A172 (cell line): Measurements from ENCODE around the gene PLEKHA8. TPM values are rescaled to one million over a fixed set of nuclear protein-coding genes. Genes with fewer than 3 reads are reported as not detected.
"Not testable (repeated sequence)": the region's sequence is repeated elsewhere in the genome, so short reads cannot be mapped to it uniquely, and the experiment has no call there.

Source experiments
- DNase-seq: peaks from one replicate; pipeline ENCODE4 v3.0.0-alpha.2; 2015; ENCODE audit warnings: low spot score
- total RNA-seq: library from RNA; depleted of rRNA; stranded (reverse); fragments of >200 nt; shearing (Covaris generic); gene quantifications from 2 replicates; pipeline ENCODE4 v1.2.3, GENCODE V29; 2014

Gene PLEKHA8
- total RNA-seq, 1 experiment from 2014 or later = 29.5 TPM

GRCh38 chr7:30062587-30062986 is 34.4 kb downstream of the PLEKHA8 start:
- DNase-seq = peak; percentile 36

GRCh38 chr7:30065746-30066145 is 37.5 kb downstream of the PLEKHA8 start:
- no peak for DNase-seq

- no peak for DNase-seq
These were observed 38.5 kb downstream of the PLEKHA8 start for GRCh38 chr7:30066687-30067086.

GRCh38 chr7:30068117-30068516 is 39.9 kb downstream of the PLEKHA8 start:
- peak; percentile 42 for DNase-seq

GRCh38 chr7:30069096-30069867 is 41.1 kb downstream of the PLEKHA8 start:
- DNase-seq = no peak

- no peak for DNase-seq
These were observed 41.8 kb downstream of the PLEKHA8 start for GRCh38 chr7:30070052-30070451.

- no peak for DNase-seq
These were observed 44.5 kb downstream of the PLEKHA8 start for GRCh38 chr7:30072735-30073134.

GRCh38 chr7:30074422-30075030 is 46.3 kb downstream of the PLEKHA8 start:
- DNase-seq = peak; percentile 70

GRCh38 chr7:30076411-30076810 is 48.2 kb downstream of the PLEKHA8 start:
- no peak for DNase-seq

- DNase-seq = no peak
These were observed 50.1 kb downstream of the PLEKHA8 start for GRCh38 chr7:30078280-30078679.

- DNase-seq = no peak
These were observed 51.7 kb downstream of the PLEKHA8 start for GRCh38 chr7:30079880-30080279.

- no peak for DNase-seq
These were observed 52.6 kb downstream of the PLEKHA8 start for GRCh38 chr7:30080818-30081217.

GRCh38 chr7:30082686-30083085 is 54.5 kb downstream of the PLEKHA8 start:
- DNase-seq = no peak

- DNase-seq = no peak
These were observed 55.1 kb downstream of the PLEKHA8 start for GRCh38 chr7:30083334-30083733.

- no peak for DNase-seq
These were observed 56.0 kb downstream of the PLEKHA8 start for GRCh38 chr7:30084212-30084611.

- DNase-seq = no peak
These were observed 58.3 kb downstream of the PLEKHA8 start for GRCh38 chr7:30086529-30086928.

- no peak for DNase-seq
These were observed 59.2 kb downstream of the PLEKHA8 start for GRCh38 chr7:30087371-30087770.

GRCh38 chr7:30088362-30088761 is 60.1 kb downstream of the PLEKHA8 start:
- DNase-seq = no peak

GRCh38 chr7:30090111-30090510 is 61.9 kb downstream of the PLEKHA8 start:
- no peak for DNase-seq

- DNase-seq = peak; percentile 85
These were observed 63.3 kb downstream of the PLEKHA8 start for GRCh38 chr7:30091491-30091912.

- DNase-seq = no peak
These were observed 63.8 kb downstream of the PLEKHA8 start for GRCh38 chr7:30091987-30092386.

GRCh38 chr7:30093420-30093952 is 65.3 kb downstream of the PLEKHA8 start:
- no peak for DNase-seq

GRCh38 chr7:30098599-30098998 is 70.4 kb downstream of the PLEKHA8 start:
- not testable (repeated sequence) for DNase-seq
